GM12878 (cell line): ENCODE measurements around the gene RPL27. TPM values are rescaled to one million over a fixed set of nuclear protein-coding genes. Genes with fewer than 3 reads are reported as not detected.
A peak's percentile ranks its signal among the peaks of the same experiment; 100 is the strongest.

Experiments
- ATF2 ChIP-seq: IDR thresholded peaks from 2 replicates; pipeline ENCODE4 v1.6.1; 2012; ENCODE audit warnings: low read length, inconsistent platforms
- ATF3 ChIP-seq: IDR thresholded peaks from 2 replicates; pipeline ENCODE4 v1.6.1; 2011; ENCODE audit warnings: low read depth, mild to moderate bottlenecking, low read length, moderate library complexity, borderline replicate concordance; ENCODE audit errors: extremely low read depth
- ATF7 ChIP-seq: fragments of 450-650 bp; IDR thresholded peaks from 2 replicates; pipeline ENCODE4 v1.6.1; 2016; ENCODE audit warnings: low read depth, mild to moderate bottlenecking
- EZH2 ChIP-seq: IDR thresholded peaks from 2 replicates; pipeline ENCODE4 v1.6.1; 2012; ENCODE audit warnings: low read depth, mild to moderate bottlenecking, control low read depth, inconsistent platforms, low read length, borderline replicate concordance; ENCODE audit not compliant: control insufficient read depth
- MLLT1 ChIP-seq: fragments of 450-650 bp; IDR thresholded peaks from 2 replicates; pipeline ENCODE4 v1.6.1; 2016; ENCODE audit warnings: mild to moderate bottlenecking
- NBN ChIP-seq: fragments of 450-650 bp; IDR thresholded peaks from 2 replicates; pipeline ENCODE4 v1.6.1; 2016
- NR2C1 ChIP-seq: fragments of 450-650 bp; IDR thresholded peaks from 2 replicates; pipeline ENCODE4 v1.6.1; 2017; ENCODE audit warnings: antibody characterized with exemption, mild to moderate bottlenecking, moderate library complexity
- NR2C2 ChIP-seq: IDR thresholded peaks from 2 replicates; pipeline ENCODE4 v1.6.1; 2011; ENCODE audit warnings: borderline replicate concordance, low read depth; ENCODE audit not compliant: control insufficient read depth, insufficient read length
- NR2F1 ChIP-seq: fragments of 450-650 bp; conservative IDR thresholded peaks from 2 replicates; pipeline ENCODE4 v1.6.1; 2017; ENCODE audit warnings: mild to moderate bottlenecking
- PAX8 ChIP-seq: fragments of 450-650 bp; IDR thresholded peaks from 2 replicates; pipeline ENCODE4 v1.6.1; 2017; ENCODE audit warnings: mild to moderate bottlenecking, moderate library complexity
- POLR2AphosphoS2 ChIP-seq: IDR thresholded peaks from 2 replicates; pipeline ENCODE4 v1.6.1; 2011; ENCODE audit warnings: low read depth, mild to moderate bottlenecking, low read length, improper control_type of control experiment, moderate library complexity
- RAD51 ChIP-seq: fragments of 450-650 bp; IDR thresholded peaks from 2 replicates; pipeline ENCODE4 v1.6.1; 2016; ENCODE audit warnings: moderate library complexity, mild to moderate bottlenecking, inconsistent platforms
- RELA ChIP-seq: fragments of 450-650 bp; IDR thresholded peaks from 2 replicates; pipeline ENCODE4 v1.8.0; 2014; ENCODE audit warnings: borderline replicate concordance; ENCODE audit not compliant: partially characterized antibody
- RELB ChIP-seq: fragments of 450-650 bp; IDR thresholded peaks from 2 replicates; pipeline ENCODE4 v1.6.1; 2017; ENCODE audit warnings: low read depth, mild to moderate bottlenecking, moderate library complexity
- RUNX3 ChIP-seq: IDR thresholded peaks from 2 replicates; pipeline ENCODE4 v1.6.1; 2012; ENCODE audit warnings: low read length, inconsistent platforms
- SIN3A ChIP-seq: IDR thresholded peaks from 2 replicates; pipeline ENCODE4 v1.6.1; 2012; ENCODE audit warnings: low read depth, low read length, improper control_type of control experiment
- SMAD1 ChIP-seq: fragments of 450-650 bp; IDR thresholded peaks from 2 replicates; pipeline ENCODE4 v1.6.1; 2018; ENCODE audit warnings: mild to moderate bottlenecking, low read depth; ENCODE audit not compliant: partially characterized antibody
- SUZ12 ChIP-seq: fragments of 200-600 bp; sonication (generic); IDR thresholded peaks from one replicate; pipeline ENCODE4 v1.6.1; 2018; ENCODE audit warnings: antibody characterized with exemption, mild to moderate bottlenecking; ENCODE audit not compliant: unreplicated experiment
- TCF3 ChIP-seq: IDR thresholded peaks from 2 replicates; pipeline ENCODE4 v1.6.1; 2012; ENCODE audit warnings: low read depth, mild to moderate bottlenecking, low read length, borderline replicate concordance; ENCODE audit not compliant: insufficient read depth
- TCF7 ChIP-seq: IDR thresholded peaks from 2 replicates; pipeline ENCODE4 v1.6.1; 2014; ENCODE audit warnings: antibody characterized with exemption, borderline replicate concordance
- ZNF687 ChIP-seq: fragments of 450-650 bp; IDR thresholded peaks from 2 replicates; pipeline ENCODE4 v1.6.1; 2017; ENCODE audit warnings: mild to moderate bottlenecking, moderate library complexity
- polyA plus RNA-seq, 11 experiments: library from polyadenylated mRNA; depleted of rRNA in 4 of 11; unstranded in 6 of 11; stranded (reverse) in 5 of 11; fragments of >200 nt; fragmentation: Nextera tagmentation in 4 of 11; fragmentation: Illumina TruSeq in 1 of 11; extraction: Ambion mirVana in 4 of 11; extraction: Trizol in 1 of 11; gene quantifications; 1 replicate in 1 of 11; 2 replicates in 10 of 11; pipeline versions ENCODE4 v1.2.1 to v1.2.3, GENCODE V29; 2011 to 2016; ENCODE audit warnings: inconsistent platforms in 2 of 11, missing spikeins in 2 of 11, low read depth in 1 of 11
- total RNA-seq, 4 experiments: library from RNA; depleted of rRNA in 3 of 4; stranded (reverse); fragments of >200 nt in 3 of 4; fragmentation: Illumina TruSeq in 1 of 4; extraction: Trizol in 1 of 4; gene quantifications; 2 replicates each; pipeline versions ENCODE4 v1.2.1 to v1.2.3, GENCODE V29; 2013 to 2021

RPL27 gene
- total and polyA plus RNA-seq, 10 of the 15 experiments (the other 5 are each of a cell fraction or from before 2014, with no cell fraction given): 1,748 to 6,934 (median 3,779) TPM

GRCh38 chr17:43006639-43007551 is 8.7 kb downstream of the RPL27 start, which contains the start of gene IFI35 (continued):
- no peak for TF ChIP-seq TCF3
- no peak for TF ChIP-seq ZNF687
- peak; percentile 79 for TF ChIP-seq MLLT1
- TF ChIP-seq NR2C2: no peak
- no peak for TF ChIP-seq PAX8
- no peak for TF ChIP-seq ATF2
- no peak for TF ChIP-seq ATF7
- peak; percentile 62 for TF ChIP-seq RUNX3
- no peak for TF ChIP-seq EZH2
- TF ChIP-seq SUZ12: no peak
- no peak; the same call in none of the 2 replicates for TF ChIP-seq RELB
- TF ChIP-seq RAD51: no peak
- no peak for TF ChIP-seq TCF7
- no peak for TF ChIP-seq SMAD1
- TF ChIP-seq NR2F1: no peak
- peak; percentile 39 for TF ChIP-seq NBN
- no peak for TF ChIP-seq NR2C1
- TF ChIP-seq RELA: no peak
- peak; percentile 59; the same call in 1 of the 2 replicates for TF ChIP-seq POLR2AphosphoS2
- TF ChIP-seq SIN3A: peak; percentile 65
- no peak for TF ChIP-seq ATF3
